ENCODE measurements around the gene HOXA13. TPM values are rescaled to one million over a fixed set of nuclear protein-coding genes. Genes with fewer than 3 reads are reported as not detected.

HOXA13 gene
- total RNA-seq, 2 donors from 2014 or later: not detected

DNA sequence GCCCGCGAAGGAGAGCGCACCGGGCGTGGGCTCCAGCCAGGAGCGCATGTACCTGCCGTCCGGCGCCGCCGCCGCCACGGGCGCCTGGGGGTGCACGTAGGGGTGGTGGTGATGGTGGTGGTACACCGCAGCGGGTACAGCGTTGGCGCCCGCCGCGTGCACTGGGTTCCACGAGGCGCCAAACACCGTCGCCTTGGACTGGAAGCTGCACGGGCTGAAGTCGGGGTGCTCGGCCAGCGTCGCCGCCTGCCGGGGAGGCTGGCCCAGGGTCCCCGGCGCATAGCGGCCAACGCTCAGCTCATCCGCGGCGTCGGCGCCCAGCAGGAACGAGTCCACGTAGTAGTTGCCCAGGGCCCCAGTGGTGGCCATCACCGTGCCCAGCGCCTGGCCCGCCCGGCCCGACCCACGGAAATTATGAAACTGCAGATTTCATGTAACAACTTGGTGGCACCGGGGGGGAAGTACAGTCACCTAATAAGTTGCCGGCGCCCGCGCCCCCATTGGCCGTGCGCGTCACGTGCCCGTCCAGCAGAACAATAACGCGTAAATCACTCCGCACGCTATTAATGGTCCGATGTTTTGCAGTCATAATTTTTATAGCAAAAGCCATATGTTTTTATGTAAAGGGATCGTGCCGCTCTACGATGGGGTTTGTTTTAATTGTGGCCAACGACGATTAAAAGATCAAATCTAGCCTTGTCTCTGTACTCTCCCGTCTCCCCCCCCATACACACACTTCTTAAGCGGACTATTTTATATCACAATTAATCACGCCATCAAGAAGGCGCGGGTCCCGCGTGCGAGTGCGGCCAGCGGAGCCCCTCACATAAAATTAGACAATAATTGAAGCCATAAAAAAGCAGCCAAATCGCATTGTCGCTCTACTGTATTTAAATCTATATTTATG is 34.5 kb downstream of the HOXA13 start, which contains the start of gene HOXA9:
HOXA9 (minus strand) TSS at position 449 of the 907 bp plus-strand sequence; CDS start at position 369, 80 bp downstream.
- H3K27me3 ChIP-seq: peaks cover 65 to 90% of the 10 kb centered on the region in 2 donors
- H3K4me1 ChIP-seq: peaks cover 0 to 56% of the 10 kb centered on the region in 2 donors

GRCh38 chr7:27164367-27165088 is 35.4 kb downstream of the HOXA13 start:
- Histone ChIP-seq H3K4me1 (peaks cover 0 to 53% of the 10 kb centered on the region in 2 donors), H3K4me3 (peak overlapping the region in 1 of 2 donors; percentile 26), H3K27me3 (peaks cover 62 to 88% of the 10 kb centered on the region in 2 donors), H3K9me3 (no peaks in the 10 kb centered on the region), H3K36me3 (no peaks in the 10 kb centered on the region), H3K27ac (no peak overlapping the region)
- DNase-seq (ENCODE audit: low spot score): no peak
- no peak for TF ChIP-seq CTCF (IDR thresholded peaks at IDR 0.05)

More for the DNA sequence above, 34.5 kb downstream of the HOXA13 start, which contains the start of gene HOXA9:
- Histone ChIP-seq H3K27ac (no peak within 1 kb of the TSS), H3K36me3 (no peaks in the 10 kb centered on the region), H3K4me3 (peak within 1 kb of the TSS in 1 of 2 donors; percentile 26), H3K9me3 (no peaks in the 10 kb centered on the region)
- TF ChIP-seq CTCF (IDR thresholded peaks at IDR 0.05): no peak
- no peak for DNase-seq (ENCODE audit: low spot score)

- TF ChIP-seq CTCF (IDR thresholded peaks at IDR 0.05): no peak
- no peaks in the 10 kb centered on the region for H3K36me3 ChIP-seq
- peak overlapping the region in 1 of 2 donors; percentile 11 for H3K4me3 ChIP-seq
- H3K9me3 ChIP-seq: no peaks in the 10 kb centered on the region
- DNase-seq (ENCODE audit: low spot score): no peak
- H3K4me1 ChIP-seq: peaks cover 0 to 50% of the 10 kb centered on the region in 2 donors
- H3K27me3 ChIP-seq: peaks cover 61 to 88% of the 10 kb centered on the region in 2 donors
- no peak overlapping the region for H3K27ac ChIP-seq
These were observed 35.9 kb downstream of the HOXA13 start for GRCh38 chr7:27164045-27164366.

DNA sequence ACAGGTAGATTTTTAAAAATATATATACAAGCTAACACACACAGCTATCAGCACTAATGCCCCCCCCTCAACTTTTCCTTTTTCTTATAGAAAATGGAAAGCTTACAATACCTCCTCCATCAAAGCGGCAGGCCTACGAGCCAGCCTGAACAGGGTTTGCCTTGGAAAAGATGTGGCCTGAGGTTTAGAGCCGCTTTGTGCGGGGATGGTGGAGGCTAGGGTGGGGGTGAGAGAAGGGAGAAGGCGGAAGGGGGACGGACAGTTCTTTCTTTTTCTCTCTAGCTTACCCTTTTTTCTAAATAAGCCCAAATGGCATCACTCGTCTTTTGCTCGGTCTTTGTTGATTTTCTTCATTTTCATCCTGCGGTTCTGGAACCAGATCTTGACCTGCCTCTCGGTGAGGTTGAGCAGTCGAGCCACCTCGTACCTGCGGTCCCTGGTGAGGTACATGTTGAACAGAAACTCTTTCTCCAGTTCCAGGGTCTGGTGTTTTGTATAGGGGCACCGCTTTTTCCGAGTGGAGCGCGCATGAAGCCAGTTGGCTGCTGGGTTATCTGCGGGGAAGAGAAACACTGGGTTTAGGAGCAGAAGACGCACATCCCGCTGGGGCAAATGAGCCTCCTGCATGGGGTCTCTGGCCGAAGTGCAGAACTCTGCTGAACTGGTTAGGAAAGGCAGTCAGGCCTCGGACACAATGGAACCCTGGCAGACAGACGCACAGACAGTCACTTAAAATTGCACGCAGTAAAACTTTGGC is 36.4 kb downstream of the HOXA13 start:
- no peak for DNase-seq (ENCODE audit: low spot score)
- TF ChIP-seq CTCF (IDR thresholded peaks at IDR 0.05): no peak
- peaks cover 60 to 88% of the 10 kb centered on the region in 2 donors for H3K27me3 ChIP-seq
- H3K36me3 ChIP-seq: no peaks in the 10 kb centered on the region
- no peaks in the 10 kb centered on the region for H3K9me3 ChIP-seq
- no peak overlapping the region for H3K27ac ChIP-seq
- no peak overlapping the region for H3K4me3 ChIP-seq
- peaks cover 0 to 53% of the 10 kb centered on the region in 2 donors for H3K4me1 ChIP-seq

DNA sequence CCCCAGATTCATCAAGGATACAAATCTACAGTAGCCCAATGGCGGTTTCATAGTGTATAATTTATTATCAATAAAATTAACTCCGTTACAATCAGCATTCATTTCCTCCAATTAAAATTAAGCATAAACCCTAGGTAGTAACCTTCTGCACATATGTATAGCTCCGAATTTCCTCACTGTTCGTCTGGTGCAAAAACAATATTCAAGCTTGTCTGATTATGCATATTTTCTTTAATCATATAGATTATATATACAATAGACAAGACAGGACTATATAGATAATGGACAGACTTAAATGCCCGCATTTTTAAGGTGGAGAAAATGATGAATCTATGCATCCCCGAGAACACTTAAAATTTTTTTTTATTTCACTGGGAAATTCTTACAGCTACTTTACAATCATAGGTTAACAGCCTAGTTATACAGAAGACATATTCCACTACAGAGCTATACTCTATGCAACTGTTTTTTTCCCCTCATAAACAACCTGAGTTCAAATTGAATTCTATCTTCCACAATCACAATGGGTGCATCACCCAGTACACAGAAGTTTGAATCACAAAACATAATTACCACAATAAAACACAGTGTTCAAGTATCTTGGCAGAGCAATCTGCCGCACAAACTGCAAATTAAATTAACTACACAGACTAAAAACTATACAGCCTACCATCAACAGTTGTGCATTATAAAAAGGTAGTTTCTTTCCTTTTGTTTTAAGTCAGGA is 37.2 kb downstream of the HOXA13 start:
- Histone ChIP-seq H3K27me3 (peaks cover 59 to 88% of the 10 kb centered on the region in 2 donors), H3K27ac (no peak overlapping the region), H3K4me1 (peaks cover 0 to 53% of the 10 kb centered on the region in 2 donors), H3K4me3 (no peak overlapping the region), H3K9me3 (no peaks in the 10 kb centered on the region), H3K36me3 (no peaks in the 10 kb centered on the region)
- DNase-seq (ENCODE audit: low spot score): no peak
- TF ChIP-seq CTCF (IDR thresholded peaks at IDR 0.05): no peak

All from right atrium auricular region (tissue), 2 donors.